Gastroesophageal sphincter (tissue), 4 donors: Measurements from ENCODE around the gene CDIP1. TPM values are rescaled to one million over a fixed set of nuclear protein-coding genes. Genes with fewer than 3 reads are reported as not detected.

Source experiments
- ATAC-seq: fragments of 150-250 bp; one replicate; pipeline ENCODE4 v1.9.1; 2016; ENCODE audit warnings: mild to moderate bottlenecking, moderate library complexity
- H3K27ac ChIP-seq, 4 donors: fragments of 200-600 bp; sonication (generic) in 3 of 4; 1 replicate in 3 of 4; 2 replicates in 1 of 4; pipeline ENCODE4 v1.5.1; 2016 to 2019
- H3K27me3 ChIP-seq: fragments of 200-600 bp; sonication (generic); one replicate; pipeline ENCODE4 v1.5.1; 2019
- H3K36me3 ChIP-seq, 2 donors: fragments of 200-600 bp; sonication (generic); one replicate each; pipeline ENCODE4 v1.5.1; 2019; ENCODE audit warnings: control low read depth in 1 of 2
- H3K4me1 ChIP-seq, 3 donors: fragments of 200-600 bp; sonication (generic); 1 replicate in 2 of 3; 2 replicates in 1 of 3; pipeline ENCODE4 v1.5.1; 2016 to 2019; ENCODE audit warnings: control low read depth in 2 of 3
- H3K4me3 ChIP-seq, 2 donors: fragments of 200-600 bp; sonication (generic); one replicate each; pipeline ENCODE4 v1.5.1; 2019; ENCODE audit warnings: mild to moderate bottlenecking in 1 of 2, moderate library complexity in 1 of 2
- H3K9me3 ChIP-seq, 3 donors: fragments of 200-600 bp; sonication (generic); one replicate each; pipeline ENCODE4 v1.5.1; 2017 to 2019; ENCODE audit warnings: control low read depth in 2 of 3
- CTCF ChIP-seq, 4 experiments: fragments of 200-600 bp in 2 of 4; fragments of 450-650 bp in 2 of 4; sonication (generic) in 1 of 4; IDR thresholded peaks; one replicate each; pipeline ENCODE4 v1.5.1; 2017 to 2019; ENCODE audit warnings: antibody characterized with exemption in 4 of 4, mild to moderate bottlenecking in 2 of 4, moderate library complexity in 2 of 4
- EP300 ChIP-seq: sonication (generic); formaldehyde crosslinking; IDR thresholded peaks from one replicate; pipeline ENCODE4 v1.6.1; 2017; ENCODE audit warnings: antibody characterized with exemption, mild to moderate bottlenecking
- POLR2A ChIP-seq, 2 donors: fragments of 450-650 bp; IDR thresholded peaks; one replicate each; pipeline ENCODE4 v1.6.1; 2017; ENCODE audit warnings: antibody characterized with exemption in 2 of 2, mild to moderate bottlenecking in 2 of 2, moderate library complexity in 1 of 2
- POLR2AphosphoS5 ChIP-seq: sonication (generic); formaldehyde crosslinking; IDR thresholded peaks from one replicate; pipeline ENCODE4 v1.6.1; 2017; ENCODE audit warnings: antibody characterized with exemption
- WGBS, 2 donors: methylation state at CpG; one replicate each; pipeline ENCODE4 v1.1.5; 2018; ENCODE audit warnings: low coverage in 1 of 2; 5-methylcytosine and 5-hydroxymethylcytosine counted together
- total RNA-seq, 4 donors: library from RNA; depleted of rRNA; stranded (reverse); fragments of >200 nt; gene quantifications; one replicate each; pipeline ENCODE4 v1.1.0, GENCODE V29; 2016

CDIP1 gene
- total RNA-seq, 4 donors from 2014 or later: 13.2 to 31.5 (median 18.7) TPM

- H3K27me3 ChIP-seq: peaks cover 6% of the 10 kb centered on the region
- TF ChIP-seq POLR2AphosphoS5: no peak
- no peak for TF ChIP-seq EP300
- TF ChIP-seq CTCF (IDR thresholded peaks at IDR 0.05): no peak
- no peak for TF ChIP-seq POLR2A (IDR thresholded peaks at IDR 0.05)
- H3K4me1 ChIP-seq: peaks cover 0 to 17% (median 0%) of the 10 kb centered on the region in 3 donors
- H3K36me3 ChIP-seq: no peaks in the 10 kb centered on the region
- H3K9me3 ChIP-seq: no peaks in the 10 kb centered on the region
- H3K4me3 ChIP-seq: no peak overlapping the region
- H3K27ac ChIP-seq: no peak overlapping the region
- WGBS, 2 donors: 60 to 65% methylated on average over 1 to 3 of the region's 14 CpGs
- no peak for ATAC-seq
These were observed 18.0 kb upstream of the CDIP1 start for GRCh38 chr16:4556580-4556979.

GRCh38 chr16:4556112-4556511 is 17.5 kb upstream of the CDIP1 start, which contains the start of gene C16orf96:
C16orf96 (plus strand) TSS chr16:4556340; CDS start chr16:4556490, 150 bp downstream.
- H3K27me3 ChIP-seq: peaks cover 6% of the 10 kb centered on the region
- H3K4me3 ChIP-seq: no peak within 1 kb of the TSS
- peaks cover 0 to 17% (median 0%) of the 10 kb centered on the region in 3 donors for H3K4me1 ChIP-seq
- 58 to 96% methylated on average over 3 of the region's 4 CpGs for WGBS, 2 donors
- H3K27ac ChIP-seq: no peak within 1 kb of the TSS
- TF ChIP-seq EP300 (no peak), POLR2A (IDR thresholded peaks at IDR 0.05) (no peak), CTCF (IDR thresholded peaks at IDR 0.05) (no peak), POLR2AphosphoS5 (no peak)
- H3K36me3 ChIP-seq: no peaks in the 10 kb centered on the region
- no peaks in the 10 kb centered on the region for H3K9me3 ChIP-seq
- ATAC-seq: no peak

DNA sequence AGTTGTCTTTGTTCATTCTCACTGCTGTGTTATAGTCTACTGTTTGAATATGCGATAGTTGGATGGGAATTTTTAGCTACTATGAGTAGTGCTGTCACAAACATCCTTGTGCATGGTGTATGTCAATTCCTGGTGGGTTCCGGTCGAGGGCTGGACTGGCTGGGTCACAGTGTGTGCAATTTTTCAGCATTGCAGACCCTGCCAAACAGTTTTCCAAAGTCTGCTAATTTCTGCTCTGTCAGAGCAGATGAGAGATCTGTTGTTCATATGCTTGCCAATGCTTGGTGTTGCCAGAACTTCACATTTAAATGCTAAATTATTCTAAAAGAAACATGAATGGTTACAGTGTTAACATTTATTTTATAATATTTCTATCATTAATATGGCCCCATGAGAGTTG is 14.0 kb upstream of the CDIP1 start:
- Histone ChIP-seq H3K27me3 (peaks cover 6% of the 10 kb centered on the region), H3K27ac (no peak overlapping the region), H3K36me3 (no peaks in the 10 kb centered on the region), H3K4me3 (no peak overlapping the region), H3K9me3 (no peaks in the 10 kb centered on the region), H3K4me1 (peaks cover 0 to 24% (median 0%) of the 10 kb centered on the region in 3 donors)
- TF ChIP-seq CTCF (IDR thresholded peaks at IDR 0.05) (no peak), EP300 (no peak), POLR2A (IDR thresholded peaks at IDR 0.05) (no peak), POLR2AphosphoS5 (no peak)
- WGBS, 2 donors: 11 to 37% methylated on average over 3 of the region's 3 CpGs
- ATAC-seq: no peak

DNA sequence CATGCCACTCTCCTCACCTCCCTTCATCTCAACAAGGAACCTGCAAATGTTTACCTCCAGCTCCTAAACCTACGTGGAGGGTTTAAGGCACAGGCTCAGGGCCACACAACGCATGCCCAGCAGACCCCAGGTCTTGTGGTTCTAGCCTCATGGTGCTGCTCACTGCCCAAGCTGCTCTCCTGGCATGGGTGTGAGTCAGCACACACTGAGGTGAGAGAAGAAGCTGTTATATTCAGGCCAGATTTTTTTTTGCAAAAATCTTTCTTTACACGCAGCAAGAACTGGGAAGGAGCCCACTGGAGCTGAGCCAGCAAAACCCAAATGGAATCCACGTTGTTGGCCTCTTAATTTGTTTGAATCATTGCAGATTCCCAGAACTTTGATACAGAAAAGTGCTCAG is 12.0 kb upstream of the CDIP1 start:
- ATAC-seq: no peak
- no peak overlapping the region for H3K27ac ChIP-seq
- H3K4me1 ChIP-seq: peaks cover 0 to 24% (median 0%) of the 10 kb centered on the region in 3 donors
- 17 to 34% methylated on average over 1 to 4 of the region's 4 CpGs for WGBS, 2 donors
- peaks cover 6% of the 10 kb centered on the region for H3K27me3 ChIP-seq
- H3K4me3 ChIP-seq: no peak overlapping the region
- TF ChIP-seq POLR2A (IDR thresholded peaks at IDR 0.05) (no peak), POLR2AphosphoS5 (no peak), CTCF (IDR thresholded peaks at IDR 0.05) (no peak), EP300 (no peak)
- no peaks in the 10 kb centered on the region for H3K36me3 ChIP-seq
- no peaks in the 10 kb centered on the region for H3K9me3 ChIP-seq

- H3K9me3 ChIP-seq: no peaks in the 10 kb centered on the region
- TF ChIP-seq CTCF (IDR thresholded peaks at IDR 0.05): no peak
- no peak for TF ChIP-seq POLR2A (IDR thresholded peaks at IDR 0.05)
- TF ChIP-seq EP300: no peak
- no peak for TF ChIP-seq POLR2AphosphoS5
- peaks cover 0 to 17% (median 0%) of the 10 kb centered on the region in 3 donors for H3K4me1 ChIP-seq
- no peak overlapping the region for H3K4me3 ChIP-seq
- no peak overlapping the region for H3K27ac ChIP-seq
- WGBS, 2 donors: 81 to 84% methylated on average over 6 to 11 of the region's 13 CpGs
- no peak for ATAC-seq
- no peaks in the 10 kb centered on the region for H3K27me3 ChIP-seq
- no peaks in the 10 kb centered on the region for H3K36me3 ChIP-seq
These were observed 9.6 kb upstream of the CDIP1 start for GRCh38 chr16:4548124-4548523.
